ENCODE data around the gene NMUR1. TPM values are rescaled to one million over a fixed set of nuclear protein-coding genes. Genes with fewer than 3 reads are reported as not detected.
A peak's percentile ranks its signal among the peaks of the same experiment; 100 is the strongest.

Gene NMUR1
- total and polyA plus RNA-seq, 3 donors from 2014 or later = 2.7 to 3.7 (median 3.2) TPM

DNA sequence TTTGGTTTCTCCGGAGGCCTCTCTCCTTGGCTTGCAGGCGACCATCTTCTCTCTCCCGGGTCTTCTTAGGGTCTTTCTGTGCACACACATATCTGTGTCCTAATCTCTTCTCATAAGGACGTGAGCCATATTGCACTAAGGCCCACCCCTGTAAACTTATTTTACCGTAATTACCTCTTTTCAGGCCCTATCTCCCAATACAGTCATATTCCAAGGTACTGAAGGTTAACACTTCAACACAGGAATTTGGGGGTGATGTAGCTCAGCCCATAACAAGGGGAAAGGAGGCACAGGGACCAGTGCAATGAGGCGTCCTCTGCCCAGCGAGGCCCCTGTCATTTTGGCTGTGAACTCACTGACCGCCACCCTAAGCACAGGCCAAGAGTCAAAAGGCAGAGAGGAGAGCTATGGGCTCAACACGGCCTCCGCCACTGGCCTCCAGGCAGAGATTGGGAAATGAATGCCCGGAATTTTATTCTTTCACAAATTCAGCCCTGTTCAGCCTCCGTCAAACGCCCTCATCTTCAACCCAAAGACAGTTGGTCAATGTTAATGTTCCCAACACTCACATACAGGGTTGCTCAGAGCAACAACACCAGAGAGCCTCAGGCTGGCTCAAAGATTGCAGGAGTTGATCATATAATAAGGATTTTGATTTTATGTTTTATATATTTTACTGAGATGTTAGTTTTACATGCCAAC lies 15.9 kb upstream of the NMUR1 start:
- no peaks in the 10 kb centered on the region for H3K27me3 ChIP-seq
- intact Hi-C loops (cut with DNase I; ENCODE audit: low total_unique reads) = no loop called here
- H3K4me1 ChIP-seq = peaks cover 12% of the 10 kb centered on the region
- WGBS, 2 donors = 76 to 88% methylated on average over 13 of the region's 13 CpGs
- no peaks in the 10 kb centered on the region for H3K36me3 ChIP-seq (ENCODE audit: low read depth, missing control alignments)
- H3K9me3 ChIP-seq = no peaks in the 10 kb centered on the region
- no peak overlapping the region for H3K4me3 ChIP-seq
- no peak for DNase-seq
- TF ChIP-seq POLR2A (IDR thresholded peaks at IDR 0.05) = no peak
- TF ChIP-seq, protein P1, sequence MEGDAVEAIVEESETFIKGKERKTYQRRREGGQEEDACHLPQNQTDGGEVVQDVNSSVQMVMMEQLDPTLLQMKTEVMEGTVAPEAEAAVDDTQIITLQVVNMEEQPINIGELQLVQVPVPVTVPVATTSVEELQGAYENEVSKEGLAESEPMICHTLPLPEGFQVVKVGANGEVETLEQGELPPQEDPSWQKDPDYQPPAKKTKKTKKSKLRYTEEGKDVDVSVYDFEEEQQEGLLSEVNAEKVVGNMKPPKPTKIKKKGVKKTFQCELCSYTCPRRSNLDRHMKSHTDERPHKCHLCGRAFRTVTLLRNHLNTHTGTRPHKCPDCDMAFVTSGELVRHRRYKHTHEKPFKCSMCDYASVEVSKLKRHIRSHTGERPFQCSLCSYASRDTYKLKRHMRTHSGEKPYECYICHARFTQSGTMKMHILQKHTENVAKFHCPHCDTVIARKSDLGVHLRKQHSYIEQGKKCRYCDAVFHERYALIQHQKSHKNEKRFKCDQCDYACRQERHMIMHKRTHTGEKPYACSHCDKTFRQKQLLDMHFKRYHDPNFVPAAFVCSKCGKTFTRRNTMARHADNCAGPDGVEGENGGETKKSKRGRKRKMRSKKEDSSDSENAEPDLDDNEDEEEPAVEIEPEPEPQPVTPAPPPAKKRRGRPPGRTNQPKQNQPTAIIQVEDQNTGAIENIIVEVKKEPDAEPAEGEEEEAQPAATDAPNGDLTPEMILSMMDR (IDR thresholded peaks at IDR 0.05) = no peak
- no peak overlapping the region for H3K27ac ChIP-seq

DNA sequence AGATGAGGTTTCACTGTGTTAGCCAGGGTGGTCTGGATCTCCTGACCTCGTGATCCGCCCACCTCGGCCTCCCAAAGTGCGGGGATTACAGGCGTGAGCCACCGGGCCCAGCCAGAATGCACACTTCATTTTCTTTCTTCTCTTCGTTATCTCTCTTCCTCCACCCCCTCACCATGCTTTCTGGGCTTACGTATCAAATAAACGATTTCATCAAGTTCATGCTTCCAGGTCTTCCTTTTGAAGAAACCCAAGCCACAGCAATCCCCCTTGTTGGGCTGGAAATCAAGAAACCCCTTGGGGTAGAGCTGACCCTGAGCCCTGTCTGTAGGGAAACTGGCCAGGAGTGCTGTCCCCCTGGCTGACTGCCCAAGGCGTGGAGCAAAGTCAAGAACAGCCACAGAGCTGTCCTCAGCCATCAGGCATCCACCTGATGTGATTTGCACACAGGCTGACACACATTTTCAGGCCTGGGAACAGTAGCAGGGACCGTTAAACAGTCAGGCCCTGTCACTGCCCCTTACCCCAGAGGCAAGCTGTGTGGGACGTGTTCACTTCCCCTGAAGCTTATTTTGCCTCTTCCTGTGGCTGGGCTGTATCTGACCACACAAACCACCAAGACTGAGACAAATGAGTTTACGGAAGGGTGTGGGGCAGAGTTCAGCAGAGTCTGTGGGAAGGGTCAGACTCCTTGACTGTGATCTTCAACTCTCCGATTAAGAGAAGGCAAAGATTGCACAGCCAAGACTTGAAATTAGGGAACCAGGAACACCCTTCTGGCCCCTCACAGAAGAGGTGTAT lies 15.1 kb upstream of the NMUR1 start:
- H3K27ac ChIP-seq = peak overlapping the region in 1 of 2 donors; percentile 7
- WGBS, 2 donors = 51 to 54% methylated on average over 13 to 14 of the region's 14 CpGs

DNA sequence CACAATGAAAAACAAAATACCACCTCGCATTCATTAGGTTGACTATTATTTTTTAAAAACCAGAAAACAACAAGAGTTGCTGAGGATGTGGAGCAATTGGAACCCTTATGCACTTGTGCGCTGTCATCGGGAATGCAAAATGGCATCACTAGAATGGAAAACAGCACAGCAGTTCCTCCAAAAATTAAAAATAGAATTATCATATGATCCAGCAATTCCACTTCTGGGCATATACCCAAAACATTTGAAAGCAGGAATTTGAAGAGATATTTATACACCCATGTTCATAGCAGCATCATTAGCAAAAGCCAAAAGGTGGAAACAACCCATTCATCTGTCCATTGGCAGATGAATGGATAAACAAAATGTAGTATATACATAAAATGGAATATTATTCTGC lies 11.9 kb upstream of the NMUR1 start:
- Histone ChIP-seq H3K27me3 (no peaks in the 10 kb centered on the region), H3K4me1 (peaks cover 12% of the 10 kb centered on the region), H3K9me3 (no peaks in the 10 kb centered on the region), H3K27ac (no peak overlapping the region), H3K4me3 (no peak overlapping the region), H3K36me3 (ENCODE audit: low read depth, missing control alignments) (no peaks in the 10 kb centered on the region)
- intact Hi-C loops (cut with DNase I; ENCODE audit: low total_unique reads) = no loop called here
- no peak for DNase-seq
- no peak for TF ChIP-seq POLR2A (IDR thresholded peaks at IDR 0.05)
- TF ChIP-seq, protein P1 (IDR thresholded peaks at IDR 0.05) = no peak
- 63 to 73% methylated on average over 3 of the region's 3 CpGs for WGBS, 2 donors

More for the DNA sequence above, 15.1 kb upstream of the NMUR1 start:
- H3K36me3 ChIP-seq (ENCODE audit: low read depth, missing control alignments) = no peaks in the 10 kb centered on the region
- intact Hi-C loops (cut with DNase I; ENCODE audit: low total_unique reads) = no loop called here
- H3K9me3 ChIP-seq = no peaks in the 10 kb centered on the region
- H3K4me1 ChIP-seq = peaks cover 12% of the 10 kb centered on the region
- no peak for DNase-seq
- H3K4me3 ChIP-seq = no peak overlapping the region
- H3K27me3 ChIP-seq = no peaks in the 10 kb centered on the region
- TF ChIP-seq POLR2A (IDR thresholded peaks at IDR 0.05) = no peak
- TF ChIP-seq, protein P1 (IDR thresholded peaks at IDR 0.05) = no peak

DNA sequence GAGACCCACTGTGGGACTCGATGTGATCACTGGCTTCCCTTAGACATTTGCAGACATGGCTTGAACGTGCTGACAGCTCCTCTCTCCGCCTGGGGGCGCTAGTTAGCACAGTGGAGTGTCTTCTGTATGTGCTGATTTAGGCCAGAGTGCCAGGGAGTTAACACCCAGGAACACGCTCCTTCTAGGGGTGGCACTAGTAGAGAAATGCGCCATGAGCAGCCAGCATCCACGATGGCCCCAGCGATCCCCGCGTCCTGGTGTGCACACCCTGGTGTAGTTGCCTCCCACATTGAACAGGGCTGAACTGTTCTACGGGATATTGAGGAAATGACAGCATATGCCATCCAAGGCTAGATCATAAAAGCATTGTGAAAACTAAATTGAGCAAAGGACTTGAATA lies 11.4 kb upstream of the NMUR1 start:
- 60 to 79% methylated on average over 11 of the region's 11 CpGs for WGBS, 2 donors
- H3K4me1 ChIP-seq = peaks cover 12% of the 10 kb centered on the region
- no peaks in the 10 kb centered on the region for H3K36me3 ChIP-seq (ENCODE audit: low read depth, missing control alignments)
- H3K27me3 ChIP-seq = no peaks in the 10 kb centered on the region
- DNase-seq = no peak
- no peaks in the 10 kb centered on the region for H3K9me3 ChIP-seq
- H3K27ac ChIP-seq = peak overlapping the region in 1 of 2 donors; percentile 21
- no peak for TF ChIP-seq POLR2A (IDR thresholded peaks at IDR 0.05)
- TF ChIP-seq, protein P1 (IDR thresholded peaks at IDR 0.05) = no peak
- no peak overlapping the region for H3K4me3 ChIP-seq
- intact Hi-C loops (cut with DNase I; ENCODE audit: low total_unique reads) = no loop called here

Data from testis (tissue), 3 donors.